Duodenal mucosa (tissue), 2 donors: ENCODE measurements around the gene XXYLT1.
"Not testable (repeated sequence)": the region's sequence is repeated elsewhere in the genome, so short reads cannot be mapped to it uniquely, and the experiment has no call there.

Experiments used
- H3K27ac ChIP-seq: one replicate; pipeline ENCODE4 v1.7.0; 2013; ENCODE audit warnings: low read depth, low read length
- H3K27me3 ChIP-seq, 2 donors: one replicate each; pipeline ENCODE4 v1.7.0; 2013; ENCODE audit warnings: low read length in 2 of 2, control low read depth in 1 of 2; ENCODE audit not compliant: insufficient read depth in 2 of 2, control insufficient read depth in 1 of 2
- H3K36me3 ChIP-seq, 2 donors: one replicate each; pipeline ENCODE4 v1.7.0; 2013; ENCODE audit warnings: low read length in 2 of 2, control low read depth in 1 of 2; ENCODE audit not compliant: insufficient read depth in 2 of 2, control insufficient read depth in 1 of 2
- H3K4me1 ChIP-seq, 2 donors: one replicate each; pipeline ENCODE4 v1.7.0; 2013; ENCODE audit warnings: low read length in 2 of 2, control low read depth in 1 of 2; ENCODE audit not compliant: insufficient read depth in 2 of 2, control insufficient read depth in 1 of 2
- H3K4me3 ChIP-seq, 2 donors: one replicate each; pipeline ENCODE4 v1.7.0; 2013; ENCODE audit warnings: low read length in 2 of 2, low read depth in 1 of 2
- H3K9ac ChIP-seq, 2 donors: one replicate each; pipeline ENCODE4 v1.7.0; 2013; ENCODE audit warnings: low read length in 2 of 2, low read depth in 1 of 2
- H3K9me3 ChIP-seq, 2 donors: one replicate each; pipeline ENCODE4 v1.7.0; 2013; ENCODE audit warnings: low read length in 2 of 2, control low read depth in 1 of 2; ENCODE audit not compliant: control insufficient read depth in 1 of 2

XXYLT1 gene

GRCh38 chr3:195197765-195198425, 73.1 kb downstream of the XXYLT1 start:
- Histone ChIP-seq H3K4me1 (peaks cover 0 to 8% of the 10 kb centered on the region in 2 donors), H3K27ac (no peak overlapping the region), H3K27me3 (no peaks in the 10 kb centered on the region), H3K9me3 (no peaks in the 10 kb centered on the region), H3K4me3 (no peak overlapping the region), H3K9ac (no peak overlapping the region), H3K36me3 (no peaks in the 10 kb centered on the region)

DNA sequence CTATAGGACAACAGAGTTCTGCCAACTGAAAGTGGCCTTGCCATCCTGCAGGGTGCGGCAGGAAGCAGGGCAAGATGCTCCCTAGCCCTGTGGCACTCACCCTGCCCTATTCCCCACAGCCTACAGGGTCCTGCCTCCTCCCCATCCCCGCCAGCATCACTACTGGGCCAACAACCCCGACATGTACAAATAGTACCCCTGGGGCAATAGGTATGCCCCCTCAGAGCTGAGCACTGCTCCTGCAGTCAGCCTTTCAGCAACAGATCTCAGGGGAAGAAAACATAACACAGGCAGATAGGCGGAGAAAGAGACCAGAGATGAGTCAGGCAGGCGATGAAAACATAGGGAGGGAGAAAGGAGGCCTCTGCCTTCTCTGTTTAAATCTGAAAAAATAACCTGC, 74.7 kb downstream of the XXYLT1 start:
- Histone ChIP-seq H3K4me3 (no peak overlapping the region), H3K9me3 (peaks cover 3 to 8% of the 10 kb centered on the region in 2 donors), H3K9ac (no peak overlapping the region), H3K27me3 (no peaks in the 10 kb centered on the region), H3K27ac (no peak overlapping the region), H3K4me1 (peaks cover 0 to 8% of the 10 kb centered on the region in 2 donors), H3K36me3 (no peaks in the 10 kb centered on the region)

DNA sequence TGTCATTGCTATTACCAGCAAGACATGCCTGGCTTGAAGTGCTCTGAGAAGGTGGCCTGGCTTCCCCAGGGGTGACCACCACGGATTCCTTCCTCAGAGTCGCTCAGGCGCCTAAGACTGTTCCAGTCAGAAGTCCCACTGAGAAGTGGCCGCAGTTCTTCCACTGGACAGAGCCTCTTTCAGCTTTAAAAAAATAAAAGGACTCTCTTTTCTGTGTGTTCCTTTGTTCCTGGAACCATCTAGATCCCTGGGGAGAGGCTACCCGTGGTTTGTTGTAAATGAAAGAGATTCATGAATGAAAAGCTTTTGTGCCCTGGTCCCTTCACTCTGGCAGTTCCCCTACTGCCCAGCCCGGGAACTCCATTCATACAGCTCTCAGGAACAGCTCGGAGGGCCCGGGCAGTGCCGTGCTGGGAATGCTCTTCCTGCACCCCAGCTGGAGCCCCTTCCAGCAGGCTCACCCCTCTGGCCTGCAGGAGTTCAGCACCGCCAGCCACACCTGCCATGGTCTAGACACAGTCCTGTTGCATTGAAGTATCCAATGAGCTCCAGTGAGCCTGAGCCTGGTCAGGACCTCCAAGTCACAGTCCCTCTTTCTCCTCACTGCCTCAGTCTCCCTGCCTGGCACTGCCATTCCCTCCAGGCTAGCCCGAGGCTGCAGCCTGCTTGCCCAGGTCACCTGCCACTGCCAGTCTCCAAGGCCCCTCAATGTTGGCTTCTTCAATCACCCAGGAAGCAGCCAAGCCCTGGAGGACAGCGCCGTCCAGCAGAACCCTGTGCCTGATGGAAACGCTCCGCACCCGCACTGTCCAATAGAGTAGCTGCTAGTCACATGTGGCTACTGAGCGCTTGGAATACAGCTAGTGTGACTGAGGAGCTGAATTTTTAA, 75.4 kb downstream of the XXYLT1 start:
- no peak overlapping the region for H3K27ac ChIP-seq

DNA sequence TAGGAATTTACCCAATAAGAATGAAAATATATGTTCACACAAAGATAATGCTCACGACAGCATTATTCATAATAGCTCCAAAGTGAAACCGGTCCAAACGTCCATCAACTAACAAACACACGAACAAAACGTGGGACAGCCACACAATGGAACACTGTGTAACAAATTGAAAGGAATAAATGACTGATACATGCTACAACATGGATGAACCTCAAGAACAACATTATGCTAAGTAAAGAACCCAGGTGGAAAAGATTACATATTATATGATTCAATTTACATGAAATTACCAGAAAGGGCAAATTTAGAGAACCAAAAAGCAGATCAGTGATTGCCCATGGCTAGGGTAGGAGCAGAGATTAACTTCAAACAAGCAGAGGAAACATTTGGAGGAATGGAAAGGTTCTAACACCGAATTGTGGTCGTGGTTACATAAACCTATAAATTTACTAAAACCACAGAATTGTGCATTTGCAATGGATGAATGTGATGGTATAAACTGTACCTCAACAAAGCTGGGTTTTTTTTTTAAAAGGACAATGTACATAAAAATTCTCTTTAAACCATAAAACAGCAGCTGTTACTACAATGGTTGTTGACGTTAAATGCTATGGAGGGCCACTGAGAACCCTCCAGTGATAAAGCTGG, 76.3 kb downstream of the XXYLT1 start:
- no peaks in the 10 kb centered on the region for H3K36me3 ChIP-seq
- peaks cover 0 to 8% of the 10 kb centered on the region in 2 donors for H3K4me1 ChIP-seq
- no peak overlapping the region for H3K27ac ChIP-seq
- H3K9me3 ChIP-seq: peaks cover 4 to 13% of the 10 kb centered on the region in 2 donors
- no peak overlapping the region for H3K9ac ChIP-seq
- no peak overlapping the region for H3K4me3 ChIP-seq
- no peaks in the 10 kb centered on the region for H3K27me3 ChIP-seq

More for the DNA sequence above, 75.4 kb downstream of the XXYLT1 start:
- Histone ChIP-seq H3K4me1 (peaks cover 0 to 8% of the 10 kb centered on the region in 2 donors), H3K36me3 (no peaks in the 10 kb centered on the region), H3K4me3 (no peak overlapping the region), H3K27me3 (no peaks in the 10 kb centered on the region), H3K9ac (no peak overlapping the region), H3K9me3 (peaks cover 4 to 13% of the 10 kb centered on the region in 2 donors)

DNA sequence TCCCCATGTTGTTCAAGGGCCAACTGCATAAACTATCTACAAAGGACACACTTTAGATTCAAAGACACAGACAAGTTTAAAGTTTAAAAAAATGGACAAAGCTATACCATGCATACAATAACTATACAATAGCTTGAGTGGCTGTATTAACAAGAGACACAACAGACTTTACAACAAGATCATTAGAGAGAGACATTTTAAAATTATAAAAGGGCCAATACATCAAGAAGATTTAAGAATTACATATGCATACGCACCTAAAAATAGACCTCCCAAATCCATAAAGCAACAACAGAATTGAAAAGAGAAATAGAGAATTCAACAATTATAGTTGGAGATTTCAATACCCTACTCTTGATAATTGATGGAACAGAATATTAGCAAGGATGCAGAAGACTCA, 79.4 kb downstream of the XXYLT1 start:
- H3K27ac ChIP-seq: no peak overlapping the region
- peaks cover 4 to 13% of the 10 kb centered on the region in 2 donors for H3K9me3 ChIP-seq
- H3K9ac ChIP-seq: no peak overlapping the region
- no peaks in the 10 kb centered on the region for H3K27me3 ChIP-seq
- no peak overlapping the region for H3K4me3 ChIP-seq
- peaks cover 0 to 4% of the 10 kb centered on the region in 2 donors for H3K4me1 ChIP-seq
- no peaks in the 10 kb centered on the region for H3K36me3 ChIP-seq

DNA sequence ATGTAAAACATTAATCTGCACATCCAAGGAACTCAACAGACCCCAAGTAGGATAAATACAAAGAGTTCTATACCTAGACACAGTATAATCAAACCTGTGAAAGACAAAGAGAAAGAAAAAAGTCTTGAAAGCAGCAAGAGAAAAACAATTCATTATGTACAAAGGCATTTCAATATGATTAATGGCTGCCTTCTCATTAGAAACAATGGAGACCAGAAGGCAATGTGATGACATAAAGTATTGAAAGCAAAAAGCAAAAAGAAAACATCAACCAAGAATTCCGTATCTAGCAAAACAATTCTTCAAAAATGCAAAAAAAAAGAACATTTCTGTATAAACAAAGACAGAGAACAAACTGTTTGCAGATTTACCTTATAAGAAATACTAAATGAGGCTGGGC, 81.1 kb downstream of the XXYLT1 start:
- H3K9ac ChIP-seq: no peak overlapping the region
- H3K27ac ChIP-seq: no peak overlapping the region
- H3K9me3 ChIP-seq: peaks cover 4 to 13% of the 10 kb centered on the region in 2 donors
- no peaks in the 10 kb centered on the region for H3K36me3 ChIP-seq
- peaks cover 6 to 8% of the 10 kb centered on the region in 2 donors for H3K4me1 ChIP-seq
- H3K4me3 ChIP-seq: no peak overlapping the region
- no peaks in the 10 kb centered on the region for H3K27me3 ChIP-seq

GRCh38 chr3:195188426-195188927, 82.5 kb downstream of the XXYLT1 start:
- Histone ChIP-seq H3K4me3 (no peak overlapping the region), H3K27ac (no peak overlapping the region), H3K36me3 (no peaks in the 10 kb centered on the region)

GRCh38 chr3:195187609-195188425, 83.1 kb downstream of the XXYLT1 start:
- Histone ChIP-seq H3K27me3 (no peaks in the 10 kb centered on the region), H3K36me3 (no peaks in the 10 kb centered on the region), H3K9me3 (peaks cover 4 to 13% of the 10 kb centered on the region in 2 donors), H3K4me1 (peaks cover 6 to 8% of the 10 kb centered on the region in 2 donors), H3K4me3 (no peak overlapping the region), H3K27ac (no peak overlapping the region), H3K9ac (no peak overlapping the region)

More at GRCh38 chr3:195188426-195188927, 82.5 kb downstream of the XXYLT1 start:
- no peaks in the 10 kb centered on the region for H3K27me3 ChIP-seq
- H3K9me3 ChIP-seq: peaks cover 4 to 13% of the 10 kb centered on the region in 2 donors
- H3K9ac ChIP-seq: no peak overlapping the region
- peaks cover 6 to 8% of the 10 kb centered on the region in 2 donors for H3K4me1 ChIP-seq

GRCh38 chr3:195186710-195187047, 84.3 kb downstream of the XXYLT1 start:
- H3K4me1 ChIP-seq: not testable (repeated sequence)

More at GRCh38 chr3:195186710-195187047, 84.3 kb downstream of the XXYLT1 start:
- H3K27me3 ChIP-seq, H3K4me3 ChIP-seq, H3K27ac ChIP-seq, H3K9me3 ChIP-seq, H3K36me3 ChIP-seq, H3K9ac ChIP-seq: not testable (repeated sequence)
